ENCODE results near the gene AK1. TPM values are rescaled to one million over a fixed set of nuclear protein-coding genes. Genes with fewer than 3 reads are reported as not detected.

The AK1 gene
- total RNA-seq, 1 experiment from 2014 or later, result 86.3 TPM

- DNase-seq (ENCODE audit: low read depth), result no peak
These were observed 58.9 kb downstream of the AK1 start for GRCh38 chr9:127818574-127818973.

DNA sequence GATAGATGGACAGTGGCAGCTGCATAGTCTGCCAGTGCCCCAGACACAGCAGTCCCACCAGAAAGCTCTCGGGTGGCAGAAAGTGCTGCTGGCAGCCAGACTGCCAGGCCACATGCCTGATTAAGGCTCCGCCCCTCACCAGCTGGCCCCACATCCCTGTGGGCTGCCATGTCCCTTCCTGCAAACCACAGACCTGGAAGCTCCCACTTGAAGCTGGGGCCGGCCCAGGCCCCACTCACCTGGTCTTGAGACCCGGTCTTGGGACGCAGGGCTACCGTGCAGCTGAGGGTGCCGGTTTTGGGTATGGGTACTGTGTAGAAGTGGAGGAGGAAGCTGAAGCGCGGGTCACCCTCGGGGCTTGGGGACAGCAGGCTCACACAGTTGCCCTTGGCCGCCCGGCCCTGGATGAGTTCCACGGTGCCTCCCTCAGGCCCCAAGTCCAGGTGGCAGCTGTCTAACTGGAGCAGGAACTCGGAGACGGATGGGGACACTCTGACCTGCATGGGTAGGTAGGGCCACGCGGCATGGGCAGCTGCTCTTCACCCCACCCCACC, 59.5 kb downstream of the AK1 start:
- no peak for DNase-seq (ENCODE audit: low read depth)

- DNase-seq (ENCODE audit: low read depth), result no peak
These were observed 60.7 kb downstream of the AK1 start for GRCh38 chr9:127816728-127817127.

Other genes starting within 250 kb of the AK1 start
- gene CFAP157, start 170.7 kb downstream of the AK1 start, total RNA-seq (2014; rRNA removed; shearing (Covaris generic)), result not detected in 2 replicates
- gene PTRH1, start 162.0 kb downstream of the AK1 start, total RNA-seq (2014; rRNA removed; shearing (Covaris generic)), result 10.7 and 17.5 TPM in 2 replicates
- gene TTC16, start 161.6 kb downstream of the AK1 start, total RNA-seq (2014; rRNA removed; shearing (Covaris generic)), result not detected in 2 replicates
- gene TOR2A, start 142.4 kb downstream of the AK1 start, total RNA-seq (2014; rRNA removed; shearing (Covaris generic)), result 10.4 and 12.3 TPM in 2 replicates
- gene SH2D3C, start 99.0 kb downstream of the AK1 start, total RNA-seq (2014; rRNA removed; shearing (Covaris generic)), result 0.12 TPM in 1 of 2 replicates, not detected in the other
- 31.8 and 33.2 TPM in 2 replicates for gene CDK9, start 91.6 kb downstream of the AK1 start, total RNA-seq (2014; rRNA removed; shearing (Covaris generic))
- 46.2 and 76.4 TPM in 2 replicates for gene FPGS, start 74.8 kb downstream of the AK1 start, total RNA-seq (2014; rRNA removed; shearing (Covaris generic))
- gene ENG, start 23.0 kb downstream of the AK1 start, total RNA-seq (2014; rRNA removed; shearing (Covaris generic)), result 25.9 and 46.1 TPM in 2 replicates
- 15.9 and 29.4 TPM in 2 replicates for gene ST6GALNAC6, start 21.9 kb upstream of the AK1 start, total RNA-seq (2014; rRNA removed; shearing (Covaris generic))
- 12.2 and 12.6 TPM in 2 replicates for gene ST6GALNAC4, start 39.4 kb upstream of the AK1 start, total RNA-seq (2014; rRNA removed; shearing (Covaris generic))
- gene PIP5KL1, start 53.1 kb upstream of the AK1 start, total RNA-seq (2014; rRNA removed; shearing (Covaris generic)), result 1.6 TPM in 1 of 2 replicates, not detected in the other
- 53.8 and 77.2 TPM in 2 replicates for gene DPM2, start 60.2 kb upstream of the AK1 start, total RNA-seq (2014; rRNA removed; shearing (Covaris generic))
- 4.3 and 35.5 TPM in 2 replicates for gene EEIG1, start 103.3 kb upstream of the AK1 start, total RNA-seq (2014; rRNA removed; shearing (Covaris generic))
- gene NAIF1, start 189.6 kb upstream of the AK1 start, total RNA-seq (2014; rRNA removed; shearing (Covaris generic)), result 10.5 and 13.7 TPM in 2 replicates
- gene SLC25A25, start 190.6 kb upstream of the AK1 start, total RNA-seq (2014; rRNA removed; shearing (Covaris generic)), result 8.7 and 19.8 TPM in 2 replicates

All from M059J (cell line).